Left ventricle myocardium inferior (tissue), 1 donor: ENCODE results near the gene ARMS2. TPM values are rescaled to one million over a fixed set of nuclear protein-coding genes. Genes with fewer than 3 reads are reported as not detected.

ENCODE experiments used
- DNase-seq: peaks from one replicate; pipeline ENCODE4 v3.0.0-alpha.2; 2020
- H3K27ac ChIP-seq: fragments of 200-600 bp; replicated peaks from 2 replicates; pipeline ENCODE4 v1.8.0; 2021
- H3K27me3 ChIP-seq: fragments of 200-600 bp; 2 replicates; pipeline ENCODE4 v1.8.0; 2021; ENCODE audit warnings: low read depth
- H3K36me3 ChIP-seq: fragments of 200-600 bp; 2 replicates; pipeline ENCODE4 v1.8.0; 2021
- H3K4me1 ChIP-seq: fragments of 200-600 bp; 2 replicates; pipeline ENCODE4 v1.8.0; 2021
- H3K4me3 ChIP-seq: fragments of 200-600 bp; 2 replicates; pipeline ENCODE4 v1.8.0; 2021; ENCODE audit warnings: mild to moderate bottlenecking, moderate library complexity
- H3K9me3 ChIP-seq: fragments of 200-600 bp; replicated peaks from 2 replicates; pipeline ENCODE4 v1.8.0; 2021
- intact Hi-C: fragments of 100-400 bp; cut with micrococcal nuclease; formaldehyde crosslinking; loops from one replicate; pipeline ENCODE4 v1.11.0; 2022
- long read RNA-seq: library from polyadenylated mRNA; unstranded; transcript quantifications from one replicate; pipeline ENCODE4 v2.0.0, GENCODE V29; 2021
- total RNA-seq: library from RNA; stranded (reverse); fragmentation: NEBNext Ultra II Directional; extraction: Animal tissue kit (Norgen Biotek cat#: 25700); gene quantifications from one replicate; pipeline ENCODE4 v1.2.1, GENCODE V29; 2021
- TF ChIP-seq, protein P1 (sequence below): fragments of 200-600 bp; IDR thresholded peaks from 2 replicates; pipeline ENCODE4 v1.8.0; 2021; ENCODE audit warnings: antibody characterized with exemption, mild to moderate bottlenecking, borderline replicate concordance
- donor health status: DM: no; HTN: yes; CAD: no; lungs with severe emphysema.

Gene ARMS2
- 0.27 TPM for total RNA-seq
- long read RNA-seq, partial matches to known transcripts = 0 of 1 reads
- long read RNA-seq, other reads (novel, unspliced or antisense) = 1 of 1 reads

- Histone ChIP-seq H3K4me3 (no peak within 1 kb of the TSS), H3K27ac (no peak within 1 kb of the TSS), H3K4me1 (peaks cover 20% of the 10 kb centered on the region), H3K36me3 (no peaks in the 10 kb centered on the region), H3K9me3 (no peaks in the 10 kb centered on the region), H3K27me3 (no peaks in the 10 kb centered on the region)
- no peak for DNase-seq
- intact Hi-C loops = no loop called here
- TF ChIP-seq, protein P1, sequence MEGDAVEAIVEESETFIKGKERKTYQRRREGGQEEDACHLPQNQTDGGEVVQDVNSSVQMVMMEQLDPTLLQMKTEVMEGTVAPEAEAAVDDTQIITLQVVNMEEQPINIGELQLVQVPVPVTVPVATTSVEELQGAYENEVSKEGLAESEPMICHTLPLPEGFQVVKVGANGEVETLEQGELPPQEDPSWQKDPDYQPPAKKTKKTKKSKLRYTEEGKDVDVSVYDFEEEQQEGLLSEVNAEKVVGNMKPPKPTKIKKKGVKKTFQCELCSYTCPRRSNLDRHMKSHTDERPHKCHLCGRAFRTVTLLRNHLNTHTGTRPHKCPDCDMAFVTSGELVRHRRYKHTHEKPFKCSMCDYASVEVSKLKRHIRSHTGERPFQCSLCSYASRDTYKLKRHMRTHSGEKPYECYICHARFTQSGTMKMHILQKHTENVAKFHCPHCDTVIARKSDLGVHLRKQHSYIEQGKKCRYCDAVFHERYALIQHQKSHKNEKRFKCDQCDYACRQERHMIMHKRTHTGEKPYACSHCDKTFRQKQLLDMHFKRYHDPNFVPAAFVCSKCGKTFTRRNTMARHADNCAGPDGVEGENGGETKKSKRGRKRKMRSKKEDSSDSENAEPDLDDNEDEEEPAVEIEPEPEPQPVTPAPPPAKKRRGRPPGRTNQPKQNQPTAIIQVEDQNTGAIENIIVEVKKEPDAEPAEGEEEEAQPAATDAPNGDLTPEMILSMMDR = no peak
These were observed at the start of gene ARMS2 for GRCh38 chr10:122454603-122455080. Gene ARMS2, plus strand, starts transcription at chr10:122454653. Its CDS starts 75 bp downstream, at chr10:122454728.

GRCh38 chr10:122407375-122408125 lies 46.9 kb upstream of the ARMS2 start:
- Histone ChIP-seq H3K4me3 (no peak overlapping the region), H3K27me3 (no peaks in the 10 kb centered on the region), H3K9me3 (no peaks in the 10 kb centered on the region), H3K27ac (peak overlapping the region; percentile 36), H3K36me3 (peaks cover 46% of the 10 kb centered on the region), H3K4me1 (peaks cover 41% of the 10 kb centered on the region)
- no peak for DNase-seq
- intact Hi-C loops = no loop called here
- TF ChIP-seq, protein P1 = no peak

DNA sequence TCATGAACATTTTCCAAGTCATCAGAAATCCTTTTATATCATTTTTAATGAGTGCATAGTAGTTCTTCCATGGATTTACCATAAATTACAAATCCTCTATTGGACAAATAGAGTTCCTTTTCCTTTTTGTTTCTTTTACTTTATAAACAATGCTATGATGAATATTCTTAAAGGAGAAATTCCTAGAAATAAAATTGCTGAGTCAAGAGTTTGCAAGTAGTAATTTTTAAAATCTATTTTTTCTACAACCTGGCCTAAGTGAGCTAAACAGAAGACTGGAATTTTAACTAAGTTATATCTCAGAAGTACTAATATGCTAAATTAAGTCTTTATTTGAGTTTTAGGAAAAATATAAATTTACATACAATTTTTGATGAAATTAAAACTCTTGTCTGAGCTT lies 41.1 kb upstream of the ARMS2 start:
- Histone ChIP-seq H3K4me3 (no peak overlapping the region), H3K27me3 (no peaks in the 10 kb centered on the region), H3K27ac (no peak overlapping the region), H3K4me1 (peaks cover 21% of the 10 kb centered on the region), H3K36me3 (peaks cover 70% of the 10 kb centered on the region), H3K9me3 (no peaks in the 10 kb centered on the region)
- TF ChIP-seq, protein P1 = no peak
- intact Hi-C loops = no loop called here
- no peak for DNase-seq

GRCh38 chr10:122417667-122418066 lies 36.8 kb upstream of the ARMS2 start:
- intact Hi-C loops = no loop called here
- Histone ChIP-seq H3K4me3 (no peak overlapping the region), H3K9me3 (no peaks in the 10 kb centered on the region), H3K27ac (peak overlapping the region; percentile 4), H3K27me3 (no peaks in the 10 kb centered on the region), H3K4me1 (peaks cover 62% of the 10 kb centered on the region), H3K36me3 (peaks cover 73% of the 10 kb centered on the region)
- DNase-seq = no peak
- TF ChIP-seq, protein P1 = no peak

GRCh38 chr10:122419016-122419415 lies 35.4 kb upstream of the ARMS2 start:
- intact Hi-C loops = no loop called here
- DNase-seq = no peak
- peaks cover 62% of the 10 kb centered on the region for H3K4me1 ChIP-seq

More at GRCh38 chr10:122419016-122419415, 35.4 kb upstream of the ARMS2 start:
- Histone ChIP-seq H3K9me3 (no peaks in the 10 kb centered on the region), H3K27ac (no peak overlapping the region), H3K36me3 (peaks cover 61% of the 10 kb centered on the region), H3K27me3 (no peaks in the 10 kb centered on the region), H3K4me3 (no peak overlapping the region)
- TF ChIP-seq, protein P1 = no peak
